Measurements from ENCODE around the gene XPO6. TPM values are rescaled to one million over a fixed set of nuclear protein-coding genes. Genes with fewer than 3 reads are reported as not detected.

The XPO6 gene
- total RNA-seq, 3 donors from 2014 or later = 97.6 to 138 (median 114) TPM

DNA sequence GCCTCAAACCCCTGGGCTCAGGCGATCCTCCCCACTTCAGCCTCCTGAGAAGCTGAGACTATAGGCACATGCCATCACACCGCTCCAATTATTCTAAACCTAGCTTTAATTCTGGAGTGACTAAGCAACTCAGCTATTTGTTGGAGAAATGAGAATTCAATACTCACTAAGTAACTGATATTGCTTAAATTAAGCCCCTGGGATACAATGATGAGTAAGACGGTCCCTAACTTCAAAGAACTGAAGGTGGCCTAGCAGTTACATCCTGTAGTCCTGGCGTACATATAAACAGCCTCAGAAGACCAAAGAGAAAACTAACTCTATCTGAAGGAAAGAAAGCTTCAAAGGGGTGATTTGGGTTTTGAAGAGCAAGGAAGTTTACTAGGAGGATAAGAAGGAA lies 25.0 kb downstream of the XPO6 start:
- H3K9me3 ChIP-seq = no peaks in the 10 kb centered on the region
- TF ChIP-seq, protein P1, sequence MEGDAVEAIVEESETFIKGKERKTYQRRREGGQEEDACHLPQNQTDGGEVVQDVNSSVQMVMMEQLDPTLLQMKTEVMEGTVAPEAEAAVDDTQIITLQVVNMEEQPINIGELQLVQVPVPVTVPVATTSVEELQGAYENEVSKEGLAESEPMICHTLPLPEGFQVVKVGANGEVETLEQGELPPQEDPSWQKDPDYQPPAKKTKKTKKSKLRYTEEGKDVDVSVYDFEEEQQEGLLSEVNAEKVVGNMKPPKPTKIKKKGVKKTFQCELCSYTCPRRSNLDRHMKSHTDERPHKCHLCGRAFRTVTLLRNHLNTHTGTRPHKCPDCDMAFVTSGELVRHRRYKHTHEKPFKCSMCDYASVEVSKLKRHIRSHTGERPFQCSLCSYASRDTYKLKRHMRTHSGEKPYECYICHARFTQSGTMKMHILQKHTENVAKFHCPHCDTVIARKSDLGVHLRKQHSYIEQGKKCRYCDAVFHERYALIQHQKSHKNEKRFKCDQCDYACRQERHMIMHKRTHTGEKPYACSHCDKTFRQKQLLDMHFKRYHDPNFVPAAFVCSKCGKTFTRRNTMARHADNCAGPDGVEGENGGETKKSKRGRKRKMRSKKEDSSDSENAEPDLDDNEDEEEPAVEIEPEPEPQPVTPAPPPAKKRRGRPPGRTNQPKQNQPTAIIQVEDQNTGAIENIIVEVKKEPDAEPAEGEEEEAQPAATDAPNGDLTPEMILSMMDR (IDR thresholded peaks at IDR 0.05) = no peak
- H3K4me3 ChIP-seq = no peak overlapping the region
- ATAC-seq (peak; percentile 43), DNase-seq (no peak)
- peaks cover 3% of the 10 kb centered on the region for H3K4me1 ChIP-seq (ENCODE audit: low read depth)
- intact Hi-C loops (cut with DNase I, micrococcal nuclease) = no loop called here
- no peaks in the 10 kb centered on the region for H3K36me3 ChIP-seq (ENCODE audit: low read depth)

DNA sequence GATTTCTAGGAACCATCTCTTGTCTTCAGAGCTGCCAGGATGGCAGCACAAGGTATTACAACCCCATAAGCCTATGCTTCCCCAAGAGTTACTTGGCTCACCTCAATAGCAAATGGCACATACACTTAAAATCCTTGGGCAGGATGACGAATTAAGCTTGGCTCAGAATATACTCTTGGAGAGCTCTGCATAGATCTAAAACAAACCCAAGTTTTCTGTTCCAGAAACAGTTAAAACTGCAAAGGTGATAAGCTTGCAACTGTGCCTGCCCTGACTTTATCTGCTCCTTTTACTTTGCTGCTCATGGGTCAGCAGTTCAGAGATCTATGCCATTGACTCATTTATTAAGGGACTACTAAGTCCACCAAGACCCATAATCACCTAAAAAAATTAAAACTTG lies 26.1 kb downstream of the XPO6 start:
- no peaks in the 10 kb centered on the region for H3K36me3 ChIP-seq (ENCODE audit: low read depth)
- DNase-seq (no peak), ATAC-seq (no peak)
- no peaks in the 10 kb centered on the region for H3K9me3 ChIP-seq
- H3K4me1 ChIP-seq (ENCODE audit: low read depth) = peaks cover 7% of the 10 kb centered on the region
- TF ChIP-seq, protein P1 (IDR thresholded peaks at IDR 0.05) = no peak
- intact Hi-C loops (cut with DNase I, micrococcal nuclease) = no loop called here
- no peak overlapping the region for H3K4me3 ChIP-seq

DNA sequence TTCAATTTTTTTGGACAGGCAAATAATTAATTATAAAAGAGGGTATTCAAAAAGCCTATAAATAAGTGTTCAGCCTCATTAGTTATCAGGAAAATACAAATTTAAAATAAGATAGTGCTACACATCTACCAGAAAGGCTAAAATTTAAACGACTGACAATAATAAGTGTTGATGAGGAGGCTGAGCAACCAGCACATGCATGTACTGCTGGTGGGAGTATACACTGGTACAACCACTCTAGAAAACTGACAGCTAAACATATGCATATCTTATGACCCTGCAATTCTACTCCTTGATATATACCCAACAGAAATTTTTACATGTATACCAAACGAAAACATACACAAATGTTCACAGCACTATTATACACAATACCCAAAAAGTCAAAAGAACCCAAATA lies 27.1 kb downstream of the XPO6 start:
- Histone ChIP-seq H3K4me1 (ENCODE audit: low read depth) (peaks cover 7% of the 10 kb centered on the region), H3K4me3 (no peak overlapping the region), H3K9me3 (no peaks in the 10 kb centered on the region), H3K36me3 (ENCODE audit: low read depth) (no peaks in the 10 kb centered on the region)
- intact Hi-C loops (cut with DNase I, micrococcal nuclease) = no loop called here
- ATAC-seq = no peak
- TF ChIP-seq, protein P1 (IDR thresholded peaks at IDR 0.05) = no peak
- no peak for DNase-seq

DNA sequence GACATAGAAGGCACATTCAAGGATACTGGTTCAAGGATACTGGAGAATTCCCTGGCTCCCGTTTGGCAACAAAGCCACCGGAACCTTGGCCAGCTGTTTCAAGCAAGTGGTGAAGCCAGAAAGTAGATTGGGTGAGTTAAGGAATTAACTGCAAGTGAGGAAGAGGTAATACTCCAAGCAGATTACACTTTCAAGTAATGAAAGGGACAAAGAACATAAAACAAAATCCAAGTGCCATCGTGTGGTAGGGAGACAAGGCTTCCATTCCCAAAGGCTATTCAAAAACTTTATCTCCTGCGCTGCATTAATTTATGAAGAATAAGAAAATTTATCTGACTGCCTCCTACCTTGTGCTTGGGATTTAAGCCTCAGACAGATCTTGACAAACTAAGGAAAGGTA lies 27.8 kb downstream of the XPO6 start:
- no peak overlapping the region for H3K4me3 ChIP-seq
- intact Hi-C loops (cut with DNase I, micrococcal nuclease) = no loop called here
- H3K36me3 ChIP-seq (ENCODE audit: low read depth) = no peaks in the 10 kb centered on the region
- TF ChIP-seq, protein P1 (IDR thresholded peaks at IDR 0.05) = no peak
- ATAC-seq (no peak), DNase-seq (no peak)
- H3K9me3 ChIP-seq = no peaks in the 10 kb centered on the region
- peaks cover 7% of the 10 kb centered on the region for H3K4me1 ChIP-seq (ENCODE audit: low read depth)

DNA sequence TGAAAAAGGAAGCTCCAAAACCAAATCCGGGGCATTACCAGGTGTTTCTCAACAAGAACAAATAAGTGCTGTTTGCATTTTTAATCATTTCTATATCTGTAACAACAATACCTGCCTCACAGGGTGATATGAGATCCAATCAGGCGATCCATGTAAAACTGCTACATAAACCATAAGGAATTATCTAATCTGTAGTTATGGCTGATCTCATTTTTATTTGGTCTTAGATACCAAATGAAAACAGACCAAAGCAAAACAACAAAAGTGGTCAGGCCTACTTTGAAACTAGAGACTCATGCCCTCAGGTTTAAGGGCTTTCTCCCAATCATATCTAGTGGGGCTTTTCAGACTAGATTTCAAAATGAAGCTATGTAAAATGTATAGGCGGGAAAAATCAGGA lies 28.3 kb downstream of the XPO6 start:
- no peaks in the 10 kb centered on the region for H3K36me3 ChIP-seq (ENCODE audit: low read depth)
- H3K4me3 ChIP-seq = no peak overlapping the region
- ATAC-seq = no peak
- peaks cover 7% of the 10 kb centered on the region for H3K4me1 ChIP-seq (ENCODE audit: low read depth)
- DNase-seq = no peak
- intact Hi-C loops (cut with DNase I, micrococcal nuclease) = no loop called here
- no peaks in the 10 kb centered on the region for H3K9me3 ChIP-seq
- TF ChIP-seq, protein P1 (IDR thresholded peaks at IDR 0.05) = no peak

DNA sequence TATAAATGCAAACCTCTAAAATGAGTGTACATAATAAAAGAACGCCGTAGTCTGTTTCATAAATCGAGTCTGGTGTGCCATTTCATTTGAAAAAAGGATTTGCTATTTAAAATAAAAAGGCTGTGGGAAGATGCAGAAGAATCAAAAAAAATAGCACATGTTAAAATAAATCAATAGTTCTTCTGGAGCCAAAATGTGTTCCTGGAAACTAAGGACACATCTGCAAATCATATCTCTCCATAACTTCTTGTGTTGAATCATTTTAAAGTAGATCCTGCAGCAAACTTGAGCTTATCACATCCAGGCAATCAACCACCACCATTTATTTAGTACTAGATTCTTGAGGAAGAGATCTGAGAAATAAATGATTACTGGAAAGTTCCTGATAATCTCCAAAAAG lies 29.0 kb downstream of the XPO6 start:
- H3K9me3 ChIP-seq = no peaks in the 10 kb centered on the region
- H3K36me3 ChIP-seq (ENCODE audit: low read depth) = no peaks in the 10 kb centered on the region
- no peak for ATAC-seq
- H3K4me1 ChIP-seq (ENCODE audit: low read depth) = peaks cover 7% of the 10 kb centered on the region
- intact Hi-C loops (cut with DNase I, micrococcal nuclease) = no loop called here
- no peak for DNase-seq
- no peak overlapping the region for H3K4me3 ChIP-seq
- TF ChIP-seq, protein P1 (IDR thresholded peaks at IDR 0.05) = no peak

Measured in mucosa of descending colon (tissue), 3 donors.